ENCODE results near the gene NDUFAF3. TPM values are rescaled to one million over a fixed set of nuclear protein-coding genes. Genes with fewer than 3 reads are reported as not detected.

NDUFAF3 gene
- total and polyA plus RNA-seq, 3 experiments from 2014 or later: 86.3 to 217 (median 88.8) TPM

GRCh38 chr3:49030321-49030720, 8.4 kb downstream of the NDUFAF3 start:
- H3K9me3 Mint-ChIP-seq: peaks cover 0 to 2% (median 0%) of the 10 kb centered on the region in 5 donors
- Histone ChIP-seq H3K4me1 (ENCODE audit: insufficient read depth, low read length) (peaks cover 16% of the 10 kb centered on the region), H3K27me3 (ENCODE audit: insufficient read depth, low read length, poor library complexity, severe bottlenecking) (no peaks in the 10 kb centered on the region), H3K36me3 (ENCODE audit: insufficient read depth, low read length) (peaks cover 52% of the 10 kb centered on the region), H3K27ac (ENCODE audit: low read depth, low read length) (no peak overlapping the region), H3K4me3 (ENCODE audit: low read length) (no peak overlapping the region), H3K9me3 (ENCODE audit: low read length) (no peaks in the 10 kb centered on the region)
- H3K27me3 Mint-ChIP-seq: peaks cover 0 to 2% of the 10 kb centered on the region in 2 donors
- POLR2A ChIA-PET: no interaction called here
- H3K36me3 Mint-ChIP-seq: peaks cover 0 to 72% (median 12%) of the 10 kb centered on the region in 3 donors
- CTCF ChIA-PET: interaction anchor here (1.0 to 2.0 kb wide), 3 partner anchors 9 to 64 kb away, joined by 3 to 9 read pairs (median 4); partner anchors contain the start of genes NDUFAF3 and QRICH1
- peak overlapping the region in 6 of 8 donors; percentile 69 to 98 (median 88) for H3K27ac Mint-ChIP-seq
- DNase-seq: no peak
- peak overlapping the region in 1 of 7 donors; percentile 44 for H3K4me3 Mint-ChIP-seq
- H3K4me1 Mint-ChIP-seq: peaks cover 23 to 40% (median 31%) of the 10 kb centered on the region in 3 donors

GRCh38 chr3:49032646-49033304, 10.9 kb downstream of the NDUFAF3 start:
- no peak overlapping the region for H3K27ac ChIP-seq (ENCODE audit: low read depth, low read length)
- peaks cover 16% of the 10 kb centered on the region for H3K4me1 ChIP-seq (ENCODE audit: insufficient read depth, low read length)
- ChIA-PET CTCF (interaction anchor here (1.2 to 2.0 kb wide), 2 partner anchors 11 to 45 kb away, joined by 3 to 11 read pairs; partner anchors contain the start of gene NDUFAF3), POLR2A (no interaction called here)
- no peak overlapping the region for H3K4me3 ChIP-seq (ENCODE audit: low read length)
- H3K36me3 ChIP-seq (ENCODE audit: insufficient read depth, low read length): peaks cover 46% of the 10 kb centered on the region
- Mint-ChIP-seq H3K9me3 (peaks cover 0 to 2% (median 0%) of the 10 kb centered on the region in 5 donors), H3K4me1 (peaks cover 18 to 20% (median 19%) of the 10 kb centered on the region in 3 donors), H3K36me3 (peaks cover 0 to 73% (median 12%) of the 10 kb centered on the region in 3 donors), H3K27ac (peak overlapping the region in 3 of 8 donors; percentile 21 to 95 (median 67)), H3K27me3 (peaks cover 0 to 2% of the 10 kb centered on the region in 2 donors), H3K4me3 (no peak overlapping the region)
- DNase-seq: no peak
- H3K9me3 ChIP-seq (ENCODE audit: low read length): no peaks in the 10 kb centered on the region
- no peaks in the 10 kb centered on the region for H3K27me3 ChIP-seq (ENCODE audit: insufficient read depth, low read length, poor library complexity, severe bottlenecking)

- Mint-ChIP-seq H3K27me3 (peaks cover 0 to 2% of the 10 kb centered on the region in 2 donors), H3K36me3 (peaks cover 0 to 69% (median 12%) of the 10 kb centered on the region in 3 donors), H3K4me1 (peaks cover under 1 to 2% (median 1%) of the 10 kb centered on the region in 3 donors), H3K9me3 (no peaks in the 10 kb centered on the region), H3K4me3 (no peak overlapping the region), H3K27ac (peak overlapping the region in 2 of 8 donors; percentile 17 to 59)
- peaks cover 46% of the 10 kb centered on the region for H3K36me3 ChIP-seq (ENCODE audit: insufficient read depth, low read length)
- no peaks in the 10 kb centered on the region for H3K27me3 ChIP-seq (ENCODE audit: insufficient read depth, low read length, poor library complexity, severe bottlenecking)
- no peak overlapping the region for H3K4me3 ChIP-seq (ENCODE audit: low read length)
- no peak for DNase-seq
- H3K27ac ChIP-seq (ENCODE audit: low read depth, low read length): no peak overlapping the region
- no peaks in the 10 kb centered on the region for H3K9me3 ChIP-seq (ENCODE audit: low read length)
- H3K4me1 ChIP-seq (ENCODE audit: insufficient read depth, low read length): peaks cover 2% of the 10 kb centered on the region
- ChIA-PET CTCF (interaction anchor here (1.2 kb wide), 1 partner anchor 47 kb away, joined by 7 read pairs; no protein-coding TSS in a partner anchor), POLR2A (interaction anchor here (0.5 to 0.8 kb wide), 2 partner anchors 13 to 25 kb away, joined by 3 to 4 read pairs; partner anchors contain the start of gene NDUFAF3)
Observed at GRCh38 chr3:49034650-49035049, 12.7 kb downstream of the NDUFAF3 start.

- H3K9me3 Mint-ChIP-seq: no peaks in the 10 kb centered on the region
- ChIA-PET CTCF (no interaction called here), POLR2A (interaction anchor here (0.5 kb wide), 1 partner anchor 26 kb away, joined by 4 read pairs; no protein-coding TSS in a partner anchor)
- H3K27ac Mint-ChIP-seq: no peak overlapping the region
- Histone ChIP-seq H3K4me1 (ENCODE audit: insufficient read depth, low read length) (no peaks in the 10 kb centered on the region), H3K27ac (ENCODE audit: low read depth, low read length) (no peak overlapping the region), H3K9me3 (ENCODE audit: low read length) (no peaks in the 10 kb centered on the region), H3K36me3 (ENCODE audit: insufficient read depth, low read length) (peaks cover 46% of the 10 kb centered on the region), H3K27me3 (ENCODE audit: insufficient read depth, low read length, poor library complexity, severe bottlenecking) (no peaks in the 10 kb centered on the region), H3K4me3 (ENCODE audit: low read length) (no peak overlapping the region)
- H3K36me3 Mint-ChIP-seq: peaks cover 0 to 69% (median 12%) of the 10 kb centered on the region in 3 donors
- H3K27me3 Mint-ChIP-seq: peaks cover 0 to 2% of the 10 kb centered on the region in 2 donors
- H3K4me1 Mint-ChIP-seq: peaks cover 0 to 2% (median 0%) of the 10 kb centered on the region in 3 donors
- no peak for DNase-seq
- no peak overlapping the region for H3K4me3 Mint-ChIP-seq
Observed at GRCh38 chr3:49035281-49035680, 13.4 kb downstream of the NDUFAF3 start.

- Histone ChIP-seq H3K36me3 (ENCODE audit: insufficient read depth, low read length) (peaks cover 39% of the 10 kb centered on the region), H3K27ac (ENCODE audit: low read depth, low read length) (no peak overlapping the region), H3K27me3 (ENCODE audit: insufficient read depth, low read length, poor library complexity, severe bottlenecking) (no peaks in the 10 kb centered on the region), H3K4me1 (ENCODE audit: insufficient read depth, low read length) (no peaks in the 10 kb centered on the region), H3K4me3 (ENCODE audit: low read length) (no peak overlapping the region), H3K9me3 (ENCODE audit: low read length) (no peaks in the 10 kb centered on the region)
- DNase-seq: no peak
- H3K4me1 Mint-ChIP-seq: peaks cover 12 to 31% (median 18%) of the 10 kb centered on the region in 3 donors
- peaks cover 0 to 74% (median 18%) of the 10 kb centered on the region in 3 donors for H3K36me3 Mint-ChIP-seq
- CTCF ChIA-PET: no interaction called here
- H3K9me3 Mint-ChIP-seq: no peaks in the 10 kb centered on the region
- no peak overlapping the region for H3K4me3 Mint-ChIP-seq
- POLR2A ChIA-PET: interaction anchor here (0.7 kb wide), 2 partner anchors 12 to 221 kb away, joined by 3 to 4 read pairs; no protein-coding TSS in a partner anchor
- peak overlapping the region in 1 of 8 donors; percentile 79 for H3K27ac Mint-ChIP-seq
- no peaks in the 10 kb centered on the region for H3K27me3 Mint-ChIP-seq
Observed at GRCh38 chr3:49053543-49053942, 31.6 kb downstream of the NDUFAF3 start.

GRCh38 chr3:49054344-49054862, 32.5 kb downstream of the NDUFAF3 start:
- H3K27me3 Mint-ChIP-seq: no peaks in the 10 kb centered on the region
- Histone ChIP-seq H3K27ac (ENCODE audit: low read depth, low read length) (no peak overlapping the region), H3K4me3 (ENCODE audit: low read length) (no peak overlapping the region), H3K9me3 (ENCODE audit: low read length) (no peaks in the 10 kb centered on the region), H3K36me3 (ENCODE audit: insufficient read depth, low read length) (peaks cover 39% of the 10 kb centered on the region), H3K4me1 (ENCODE audit: insufficient read depth, low read length) (no peaks in the 10 kb centered on the region), H3K27me3 (ENCODE audit: insufficient read depth, low read length, poor library complexity, severe bottlenecking) (no peaks in the 10 kb centered on the region)
- no peak for DNase-seq
- no peaks in the 10 kb centered on the region for H3K9me3 Mint-ChIP-seq
- H3K27ac Mint-ChIP-seq: peak overlapping the region in 5 of 8 donors; percentile 8 to 79 (median 34)
- ChIA-PET POLR2A (no interaction called here), CTCF (interaction anchor here (1.6 kb wide), 1 partner anchor 32 kb away, joined by 5 read pairs; the partner anchor contains the start of gene NDUFAF3)
- peaks cover 12 to 31% (median 18%) of the 10 kb centered on the region in 3 donors for H3K4me1 Mint-ChIP-seq
- H3K4me3 Mint-ChIP-seq: no peak overlapping the region
- H3K36me3 Mint-ChIP-seq: peaks cover 0 to 76% (median 18%) of the 10 kb centered on the region in 3 donors

GRCh38 chr3:49057268-49057667, 35.3 kb downstream of the NDUFAF3 start:
- H3K27me3 ChIP-seq (ENCODE audit: insufficient read depth, low read length, poor library complexity, severe bottlenecking): no peaks in the 10 kb centered on the region
- ChIA-PET POLR2A (no interaction called here), CTCF (no interaction called here)
- no peaks in the 10 kb centered on the region for H3K9me3 Mint-ChIP-seq
- H3K4me3 Mint-ChIP-seq: no peak overlapping the region
- H3K27ac ChIP-seq (ENCODE audit: low read depth, low read length): no peak overlapping the region
- H3K27me3 Mint-ChIP-seq: no peaks in the 10 kb centered on the region
- H3K27ac Mint-ChIP-seq: peak overlapping the region in 1 of 8 donors; percentile 27
- no peaks in the 10 kb centered on the region for H3K9me3 ChIP-seq (ENCODE audit: low read length)
- H3K36me3 Mint-ChIP-seq: peaks cover 0 to 67% (median 15%) of the 10 kb centered on the region in 3 donors
- peaks cover 4 to 15% (median 5%) of the 10 kb centered on the region in 3 donors for H3K4me1 Mint-ChIP-seq
- no peak overlapping the region for H3K4me3 ChIP-seq (ENCODE audit: low read length)
- no peaks in the 10 kb centered on the region for H3K4me1 ChIP-seq (ENCODE audit: insufficient read depth, low read length)
- peaks cover 42% of the 10 kb centered on the region for H3K36me3 ChIP-seq (ENCODE audit: insufficient read depth, low read length)
- DNase-seq: no peak

GRCh38 chr3:49058011-49058410, 36.1 kb downstream of the NDUFAF3 start:
- no peaks in the 10 kb centered on the region for H3K4me1 ChIP-seq (ENCODE audit: insufficient read depth, low read length)
- POLR2A ChIA-PET: no interaction called here
- Mint-ChIP-seq H3K4me1 (peaks cover 1 to 15% (median 5%) of the 10 kb centered on the region in 3 donors), H3K4me3 (no peak overlapping the region), H3K9me3 (no peaks in the 10 kb centered on the region), H3K36me3 (peaks cover 0 to 65% (median 13%) of the 10 kb centered on the region in 3 donors), H3K27me3 (no peaks in the 10 kb centered on the region), H3K27ac (peak overlapping the region in 2 of 8 donors; percentile 11 to 27)
- no peak overlapping the region for H3K27ac ChIP-seq (ENCODE audit: low read depth, low read length)
- no peaks in the 10 kb centered on the region for H3K9me3 ChIP-seq (ENCODE audit: low read length)
- H3K36me3 ChIP-seq (ENCODE audit: insufficient read depth, low read length): peaks cover 42% of the 10 kb centered on the region
- no peak for DNase-seq
- H3K4me3 ChIP-seq (ENCODE audit: low read length): no peak overlapping the region
- H3K27me3 ChIP-seq (ENCODE audit: insufficient read depth, low read length, poor library complexity, severe bottlenecking): no peaks in the 10 kb centered on the region
- CTCF ChIA-PET: no interaction called here

Data from CD8-positive, alpha-beta memory T cell (primary cell).